GM12873 (cell line): Measurements from ENCODE around the gene MANSC4.

Experiments
- TF ChIP-seq, protein P1 (sequence below): IDR thresholded peaks from 2 replicates; pipeline ENCODE4 v1.5.1; 2012; ENCODE audit warnings: low read depth, mild to moderate bottlenecking, moderate library complexity, low read length, control low read depth; ENCODE audit not compliant: insufficient read depth; ENCODE audit errors: missing control alignments

Gene MANSC4

DNA sequence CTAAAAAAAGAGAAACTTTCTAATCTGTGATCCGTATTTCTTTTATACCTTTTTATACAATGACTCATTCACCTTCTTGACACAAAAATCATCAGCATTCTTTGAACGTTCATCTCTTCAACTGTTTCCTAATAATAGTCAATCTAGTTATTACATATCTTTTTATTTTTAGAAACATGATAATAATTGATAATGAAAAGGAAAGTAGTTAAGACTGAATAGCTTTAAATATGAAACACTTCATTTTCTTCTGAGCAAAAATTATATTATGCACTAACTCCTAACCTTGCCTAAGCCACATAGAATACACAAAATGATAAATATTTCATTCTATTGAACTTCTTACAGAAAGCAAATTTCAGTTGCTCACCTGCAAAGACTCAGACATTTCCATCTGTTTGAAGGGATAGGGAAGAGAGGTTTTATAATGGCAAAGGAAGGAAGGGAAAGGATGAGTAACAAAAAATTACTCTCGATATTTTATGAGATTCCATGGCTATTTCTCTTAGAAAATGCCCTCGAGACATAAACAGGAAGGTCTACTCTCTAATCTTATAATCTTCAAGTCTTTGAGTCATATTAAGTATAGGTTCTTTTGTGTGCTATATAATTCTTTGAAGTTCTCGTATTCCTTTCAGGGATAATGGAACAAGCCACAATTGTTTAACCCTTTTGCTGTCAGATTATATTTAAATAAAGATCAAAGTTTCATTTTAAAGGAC, 7.5 kb downstream of the MANSC4 start:
- TF ChIP-seq, protein P1, sequence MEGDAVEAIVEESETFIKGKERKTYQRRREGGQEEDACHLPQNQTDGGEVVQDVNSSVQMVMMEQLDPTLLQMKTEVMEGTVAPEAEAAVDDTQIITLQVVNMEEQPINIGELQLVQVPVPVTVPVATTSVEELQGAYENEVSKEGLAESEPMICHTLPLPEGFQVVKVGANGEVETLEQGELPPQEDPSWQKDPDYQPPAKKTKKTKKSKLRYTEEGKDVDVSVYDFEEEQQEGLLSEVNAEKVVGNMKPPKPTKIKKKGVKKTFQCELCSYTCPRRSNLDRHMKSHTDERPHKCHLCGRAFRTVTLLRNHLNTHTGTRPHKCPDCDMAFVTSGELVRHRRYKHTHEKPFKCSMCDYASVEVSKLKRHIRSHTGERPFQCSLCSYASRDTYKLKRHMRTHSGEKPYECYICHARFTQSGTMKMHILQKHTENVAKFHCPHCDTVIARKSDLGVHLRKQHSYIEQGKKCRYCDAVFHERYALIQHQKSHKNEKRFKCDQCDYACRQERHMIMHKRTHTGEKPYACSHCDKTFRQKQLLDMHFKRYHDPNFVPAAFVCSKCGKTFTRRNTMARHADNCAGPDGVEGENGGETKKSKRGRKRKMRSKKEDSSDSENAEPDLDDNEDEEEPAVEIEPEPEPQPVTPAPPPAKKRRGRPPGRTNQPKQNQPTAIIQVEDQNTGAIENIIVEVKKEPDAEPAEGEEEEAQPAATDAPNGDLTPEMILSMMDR = no peak

DNA sequence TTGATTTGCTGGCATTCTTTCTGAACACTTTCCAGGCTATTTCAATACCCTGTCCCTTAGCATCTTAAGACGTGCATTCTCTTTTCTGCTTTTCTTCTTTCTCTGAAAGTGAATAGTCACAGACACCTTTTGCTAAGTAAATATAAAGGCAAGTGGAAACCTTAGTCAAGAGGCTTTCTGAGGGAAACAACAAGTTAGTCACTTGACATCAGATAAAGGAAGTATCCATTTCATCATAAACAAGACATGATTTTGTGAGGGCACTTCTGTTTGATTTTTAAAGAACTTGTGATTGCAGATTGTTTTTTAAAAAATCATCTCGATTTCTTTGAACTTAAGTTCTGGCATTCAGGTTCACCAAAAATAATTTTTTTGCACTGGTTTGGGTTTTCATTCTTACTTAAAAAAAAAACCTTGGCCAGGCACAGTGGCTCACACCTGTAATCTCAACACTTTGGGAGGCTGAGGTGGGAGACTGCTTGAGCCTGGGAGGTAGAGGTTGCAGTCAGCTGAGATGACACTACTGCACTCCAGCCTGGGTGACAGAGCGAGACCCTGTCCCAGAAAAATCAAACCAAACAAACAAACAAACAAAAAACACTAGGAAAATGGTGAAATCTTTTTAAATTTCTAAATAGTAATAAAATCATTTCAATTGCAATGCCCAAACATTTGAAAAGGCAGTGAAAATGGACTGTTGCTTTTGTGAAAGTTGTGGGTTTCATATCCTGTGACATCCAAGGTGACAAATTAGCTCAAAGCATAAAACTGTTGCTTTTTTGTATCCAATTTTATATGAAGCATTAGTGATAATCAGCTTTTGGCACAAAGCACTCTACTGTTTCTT, 8.3 kb downstream of the MANSC4 start:
- TF ChIP-seq, protein P1 = no peak

DNA sequence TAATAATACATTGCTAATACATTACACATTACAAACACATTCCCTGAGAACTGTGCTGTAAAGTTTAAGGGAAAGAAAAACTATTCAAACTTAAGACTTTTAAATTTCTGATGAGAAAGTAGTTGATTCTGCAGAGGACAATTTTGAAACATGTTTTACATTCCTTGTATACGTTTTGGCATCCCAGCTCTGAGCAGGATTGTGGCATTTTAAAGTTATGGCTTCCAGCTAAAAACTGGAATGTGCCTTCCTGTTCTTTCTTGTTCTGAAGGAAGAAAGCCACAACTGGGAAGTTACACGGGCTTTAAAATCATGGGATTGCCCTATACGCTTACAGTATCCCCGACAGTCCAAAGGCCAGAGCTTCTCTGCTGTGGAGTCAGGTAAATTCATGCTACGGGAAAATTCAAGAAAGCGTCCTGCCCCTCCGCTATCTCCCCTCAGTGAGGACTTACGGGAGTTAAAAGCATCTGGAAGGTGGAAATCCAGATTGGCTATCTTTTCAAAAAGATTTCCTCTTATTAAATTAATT, 10.8 kb downstream of the MANSC4 start:
- TF ChIP-seq, protein P1 = no peak

DNA sequence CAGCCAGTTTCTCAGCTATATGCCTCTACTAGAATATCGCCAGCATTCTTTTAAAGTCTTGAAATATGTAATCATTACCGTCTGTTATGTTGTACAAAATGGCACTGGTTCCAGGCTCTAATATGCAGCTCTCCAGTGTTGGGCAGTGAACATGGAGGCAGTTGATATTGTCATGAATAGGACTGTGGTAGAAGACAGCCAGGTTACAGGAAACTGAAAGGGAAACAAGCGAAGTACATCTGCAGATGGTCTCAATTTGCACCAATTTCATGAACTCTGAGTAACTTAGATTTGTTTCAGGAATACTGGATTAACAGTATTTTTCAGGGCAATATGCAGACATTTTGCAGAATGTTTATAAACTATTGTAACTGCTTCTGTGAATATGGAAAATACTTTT, 13.4 kb downstream of the MANSC4 start:
- TF ChIP-seq, protein P1 = no peak

DNA sequence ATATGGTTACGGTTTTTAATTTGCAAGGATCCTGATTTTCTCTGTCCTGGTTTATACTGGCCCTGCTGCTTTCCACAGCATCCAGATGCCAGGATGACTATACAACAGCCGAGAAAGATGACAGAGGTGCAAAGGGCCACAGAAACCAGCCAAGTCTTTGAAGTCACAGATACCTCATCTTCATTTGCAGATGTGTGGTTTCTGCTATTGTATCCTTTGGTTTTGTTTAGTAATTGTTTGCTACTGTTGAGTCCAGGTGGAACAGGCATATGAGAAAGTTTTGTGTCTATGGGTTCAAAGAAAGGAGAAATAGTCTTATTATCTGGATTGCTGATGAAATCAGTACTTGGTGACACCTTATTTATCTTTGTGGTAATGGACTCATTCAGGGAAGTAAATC, 17.3 kb downstream of the MANSC4 start:
- TF ChIP-seq, protein P1 = no peak

DNA sequence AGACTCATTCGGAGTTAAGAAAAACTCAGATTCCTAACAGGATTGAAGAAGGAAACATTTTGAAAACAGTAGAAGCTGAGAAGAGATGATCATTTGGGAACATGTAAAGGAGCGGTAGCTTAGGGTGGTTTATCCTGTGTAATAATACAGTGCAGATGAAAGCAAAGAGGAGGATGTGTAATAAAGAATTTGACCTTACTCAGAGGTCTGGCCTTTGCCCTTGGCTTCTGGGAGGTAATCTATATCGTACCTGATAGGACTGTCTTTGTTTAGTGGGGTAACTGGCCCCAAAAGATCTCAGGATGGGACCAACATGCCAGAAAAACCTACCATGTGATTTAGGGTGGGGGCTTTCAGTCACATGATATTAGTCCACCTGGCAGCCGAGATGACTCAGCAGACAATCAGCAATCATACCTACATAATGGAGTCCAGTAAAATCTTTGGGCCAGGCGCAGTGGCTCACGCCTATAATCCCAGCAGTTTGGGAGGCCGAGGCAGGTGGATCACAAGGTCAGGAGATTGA, 23.3 kb downstream of the MANSC4 start:
- TF ChIP-seq, protein P1 = no peak

DNA sequence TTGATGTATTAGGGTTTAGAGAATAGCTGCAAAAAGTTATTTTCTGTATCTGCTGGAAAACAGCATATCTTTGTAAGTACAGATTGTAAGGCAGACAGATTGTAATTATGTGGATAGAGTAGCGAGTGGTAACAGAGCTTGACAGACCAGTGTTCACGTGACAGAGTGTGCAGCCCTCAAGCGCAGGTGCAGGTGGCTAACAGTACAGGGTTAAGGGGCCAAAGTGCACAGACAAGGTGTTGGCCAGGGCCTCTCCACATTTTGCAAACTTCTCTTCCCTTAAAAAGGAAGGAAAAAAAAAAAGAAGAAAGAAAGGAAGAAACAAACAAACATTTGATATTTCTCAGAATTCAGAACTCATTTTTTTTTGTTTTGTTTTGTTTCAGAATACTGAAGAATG, 25.2 kb downstream of the MANSC4 start:
- TF ChIP-seq, protein P1 = no peak
